Stimulated activated CD4-positive, alpha-beta T cell treated with anti-CD3 and anti-CD28 coated beads, Interleukin-1b, Interleukin-23, amount 100 ng/mL, for 24 hours (primary cell): ENCODE results near the gene UBE2E2.

Source experiments
- DNase-seq, 4 experiments: peaks; one replicate each; pipeline ENCODE4 v3.0.0-alpha.2; 2020; ENCODE audit warnings: low read depth in 4 of 4, low spot score in 1 of 4

Gene UBE2E2

GRCh38 chr3:23574822-23575315, 371.7 kb downstream of the UBE2E2 start:
- DNase-seq, result no peak

- no peak for DNase-seq
These were observed 372.6 kb downstream of the UBE2E2 start for GRCh38 chr3:23575697-23576096.

- DNase-seq, result no peak
These were observed 373.3 kb downstream of the UBE2E2 start for GRCh38 chr3:23576379-23576959.

- DNase-seq, result no peak
These were observed 377.1 kb downstream of the UBE2E2 start for GRCh38 chr3:23580096-23580713.

- no peak for DNase-seq
These were observed 381.0 kb downstream of the UBE2E2 start for GRCh38 chr3:23583980-23584740.

GRCh38 chr3:23587513-23587912, 384.4 kb downstream of the UBE2E2 start:
- DNase-seq, result no peak

GRCh38 chr3:23588547-23588946, 385.4 kb downstream of the UBE2E2 start:
- DNase-seq, result no peak

GRCh38 chr3:23589602-23590001, 386.5 kb downstream of the UBE2E2 start:
- no peak for DNase-seq

GRCh38 chr3:23590424-23591273, 387.5 kb downstream of the UBE2E2 start:
- DNase-seq, result no peak

- no peak for DNase-seq
These were observed 388.2 kb downstream of the UBE2E2 start for GRCh38 chr3:23591374-23591773.

GRCh38 chr3:23592961-23593931, 390.1 kb downstream of the UBE2E2 start:
- no peak for DNase-seq

- DNase-seq, result no peak
These were observed 390.9 kb downstream of the UBE2E2 start for GRCh38 chr3:23594066-23594465.

GRCh38 chr3:23594894-23595670, 392.0 kb downstream of the UBE2E2 start:
- DNase-seq, result no peak

GRCh38 chr3:23595851-23596250, 392.7 kb downstream of the UBE2E2 start:
- no peak for DNase-seq

GRCh38 chr3:23600167-23600871, 397.2 kb downstream of the UBE2E2 start:
- DNase-seq, result no peak

GRCh38 chr3:23601091-23601822, 398.1 kb downstream of the UBE2E2 start:
- no peak for DNase-seq

GRCh38 chr3:23602971-23603370, 399.8 kb downstream of the UBE2E2 start:
- no peak for DNase-seq

- no peak for DNase-seq
These were observed 404.2 kb downstream of the UBE2E2 start for GRCh38 chr3:23607184-23607847.
